NCI-H2196 treated with DMSO at 0.1 percent for 48 hours (cell line): ENCODE measurements around the gene RETN.

Source experiments
- DNase-seq: peaks from one replicate; lab custom pipeline; 2025; ENCODE audit not compliant: unreplicated experiment; lab: John Stamatoyannopoulos, UW

The RETN gene

DNA sequence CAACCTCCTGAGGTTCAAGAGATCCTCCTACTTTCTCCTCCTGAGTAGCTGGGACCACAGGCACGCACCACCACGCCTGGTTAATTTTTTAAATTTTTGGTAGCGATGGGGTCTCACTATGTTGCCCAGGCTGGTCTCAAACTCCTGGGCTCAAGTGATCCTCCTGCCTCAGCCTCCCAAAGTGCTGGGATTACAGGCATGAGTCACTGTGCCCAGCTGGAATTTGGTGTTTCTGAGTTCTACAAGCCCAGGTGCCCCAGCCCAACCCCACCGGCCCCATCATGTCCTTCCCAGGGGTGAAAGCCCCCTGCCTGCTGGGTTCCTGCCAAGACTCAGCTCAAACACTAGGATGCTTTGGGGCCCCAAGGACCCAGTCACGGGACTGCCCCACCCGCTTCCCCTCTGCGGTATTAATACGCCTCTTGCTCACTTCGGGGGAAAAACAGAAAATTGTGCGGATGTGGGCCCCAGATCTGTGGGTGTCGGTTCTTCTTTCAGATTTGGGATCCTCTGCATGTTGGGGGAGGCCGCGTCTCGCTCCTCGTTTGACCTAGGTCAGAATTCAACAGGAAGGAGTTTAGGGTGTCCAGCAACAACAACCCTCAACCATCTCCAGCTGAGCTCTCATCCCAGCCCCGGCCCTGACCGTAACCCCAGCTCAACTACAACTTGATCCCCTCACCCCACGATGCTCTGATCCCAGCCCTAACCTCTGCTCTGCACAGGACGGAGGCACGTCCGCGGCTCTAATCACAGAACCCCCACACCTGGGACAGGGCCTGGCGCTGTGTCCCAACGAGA, 36.7 kb downstream of the RETN start:
- DNase-seq: no peak

DNA sequence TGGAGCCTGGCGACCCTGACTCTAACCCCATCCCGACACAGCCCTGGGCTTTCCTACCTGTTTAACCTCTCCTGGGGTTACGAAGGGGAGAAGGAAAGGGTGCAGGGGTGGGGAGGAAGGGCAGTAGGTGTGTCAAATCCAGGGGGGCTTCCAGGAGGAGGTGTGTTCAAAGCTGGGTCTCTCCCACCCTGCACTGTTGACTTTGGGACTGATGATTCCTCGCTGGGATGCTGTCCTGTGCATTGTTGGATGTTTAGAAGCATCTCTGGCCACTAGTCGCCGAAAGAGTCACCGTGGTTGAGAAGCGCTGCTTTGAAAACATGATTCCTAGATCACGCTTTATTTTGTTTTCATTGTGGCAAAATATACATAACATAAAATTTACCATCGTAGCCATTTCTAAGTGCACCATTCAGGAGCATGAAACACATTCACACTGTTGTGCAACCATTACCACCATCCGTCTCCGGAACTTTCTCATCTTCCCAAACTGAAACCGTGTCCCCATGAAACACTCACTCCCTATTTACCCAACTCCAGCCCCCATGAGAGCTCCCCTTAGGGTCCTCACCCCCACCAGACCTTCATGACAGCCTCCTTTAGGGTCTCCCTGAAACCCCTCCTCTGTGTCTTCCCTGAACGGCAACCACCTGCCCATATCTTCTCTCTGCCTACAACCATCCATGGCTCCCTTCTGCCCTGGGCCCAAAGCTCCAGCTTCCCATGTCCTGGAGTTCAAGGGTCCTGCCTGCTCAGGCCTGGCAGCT, 37.5 kb downstream of the RETN start:
- no peak for DNase-seq

DNA sequence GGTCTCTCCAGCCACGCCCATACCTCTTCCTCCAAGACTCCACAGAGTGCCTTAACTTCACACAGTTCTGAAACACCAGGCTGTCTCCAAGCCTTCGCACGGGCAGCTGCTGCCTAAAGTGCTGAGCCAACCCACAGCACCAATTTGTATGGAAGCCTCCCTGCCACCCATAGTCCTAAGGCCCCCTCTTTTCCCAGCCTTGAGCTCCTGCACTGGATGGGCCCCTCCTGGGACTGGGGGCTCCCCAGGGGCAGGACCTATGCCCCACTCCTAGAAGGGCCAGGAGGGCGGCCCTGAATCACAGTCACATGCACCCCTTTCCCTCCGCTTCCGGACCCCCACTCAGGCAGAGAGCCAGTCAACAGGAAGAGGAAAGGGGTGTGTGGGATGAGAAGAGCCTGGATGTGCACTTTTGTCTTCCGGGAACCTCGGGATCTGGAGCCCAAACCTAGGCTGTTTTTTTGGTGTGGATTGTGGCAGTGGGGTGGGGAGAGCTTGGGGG, 38.2 kb downstream of the RETN start:
- DNase-seq: no peak

DNA sequence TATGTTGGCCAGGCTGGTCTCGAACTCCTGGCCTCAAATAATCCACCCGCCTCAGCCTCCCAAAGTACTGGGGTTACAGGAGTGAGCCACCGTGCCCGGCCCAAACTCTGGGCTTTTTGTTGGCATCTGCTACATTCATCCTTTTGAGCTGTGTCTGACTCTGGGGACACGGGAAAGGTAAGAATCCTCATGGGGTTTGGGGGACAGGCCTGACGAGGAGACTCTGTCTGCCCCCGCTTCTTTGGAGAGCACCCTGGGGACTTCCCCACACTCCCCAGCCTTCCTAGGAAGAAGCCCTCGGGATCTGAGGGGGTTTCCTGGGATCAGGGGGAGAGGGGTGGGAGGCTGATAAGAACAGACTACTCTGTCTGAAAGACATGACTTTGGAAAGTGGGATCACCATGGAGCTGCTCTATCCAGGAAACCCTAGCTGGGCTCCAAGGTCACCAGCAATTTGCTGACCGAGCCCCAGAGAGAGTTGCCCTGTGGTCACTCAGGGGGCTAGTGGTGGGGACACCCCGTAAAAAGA, 41.1 kb downstream of the RETN start:
- no peak for DNase-seq

DNA sequence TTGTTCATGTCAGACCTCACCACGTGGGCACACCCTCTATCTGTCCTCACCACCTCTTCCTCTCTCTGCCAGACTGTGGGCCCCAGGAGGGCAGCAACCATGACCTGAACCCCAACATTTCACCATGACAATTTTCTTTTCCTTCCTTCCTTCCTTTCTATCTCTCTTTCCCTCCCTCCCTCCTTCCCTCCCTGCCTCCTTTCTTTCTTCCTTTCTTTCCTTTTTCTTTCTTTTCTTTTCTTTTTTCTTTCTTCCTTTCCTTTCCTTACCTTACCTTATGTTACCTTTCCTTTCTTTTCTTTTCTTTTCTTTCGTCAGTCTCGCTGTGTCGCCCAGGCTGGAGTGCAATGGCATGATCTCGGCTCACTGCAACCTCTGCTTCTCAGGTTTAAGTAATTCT, 41.8 kb downstream of the RETN start:
- no peak for DNase-seq

DNA sequence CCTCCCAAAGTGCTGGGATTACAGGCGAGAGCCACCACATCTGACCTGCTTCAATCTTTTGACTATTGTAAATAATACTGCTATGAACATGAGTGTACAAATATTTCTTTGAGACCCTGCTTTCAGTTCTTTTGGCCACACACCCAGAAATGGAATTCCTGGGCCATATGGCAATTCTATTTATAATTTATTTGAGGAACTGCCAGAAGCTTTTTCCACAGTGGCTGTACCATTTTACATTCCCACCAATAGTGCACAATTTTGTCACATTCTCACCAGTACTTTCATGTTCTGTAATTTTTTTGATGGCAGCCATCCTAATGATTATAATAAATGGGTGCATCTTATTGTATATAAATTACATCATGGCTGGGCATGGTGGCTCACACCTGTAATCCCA, 46.8 kb downstream of the RETN start:
- DNase-seq: no peak

DNA sequence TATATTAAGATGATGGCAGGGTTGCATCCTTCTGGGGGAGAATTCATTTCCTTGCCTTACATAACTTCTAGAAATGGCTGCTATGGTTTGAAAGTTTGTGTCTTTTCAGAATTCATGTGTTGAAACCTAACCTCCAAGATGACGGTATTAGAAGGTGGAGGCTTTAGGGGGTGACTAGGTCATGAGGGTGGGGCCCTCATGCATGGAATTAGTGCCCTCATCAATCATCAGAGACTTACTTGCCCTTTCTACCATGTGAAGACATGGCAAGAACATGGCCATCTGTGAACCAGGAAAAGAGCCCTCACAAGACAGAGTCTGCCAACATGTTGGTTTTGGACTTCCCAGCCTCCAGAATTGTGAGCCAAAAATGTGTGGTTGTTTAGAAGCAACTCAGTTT, 47.9 kb downstream of the RETN start:
- no peak for DNase-seq

DNA sequence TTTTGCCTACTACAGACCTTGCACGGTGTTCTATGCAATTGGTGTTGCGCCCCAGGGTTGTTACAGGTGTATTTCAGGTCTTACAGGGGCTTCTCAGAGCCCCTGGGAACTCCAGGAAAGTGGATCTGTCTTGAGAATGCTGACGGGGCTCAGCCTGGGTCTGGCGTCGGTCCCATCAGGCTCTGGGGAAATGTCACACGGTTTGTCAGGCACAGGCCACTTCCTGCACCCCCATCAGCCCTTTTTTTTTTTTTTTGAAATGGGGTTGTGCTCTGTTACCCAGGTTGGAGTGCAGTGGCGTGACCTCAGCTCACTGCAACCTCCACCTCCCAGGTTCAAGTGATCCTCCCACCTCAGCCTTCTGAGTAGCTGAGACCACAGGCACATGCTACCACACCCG, 49.8 kb downstream of the RETN start:
- DNase-seq: no peak
